ENCODE data around the gene HDAC4. TPM values are rescaled to one million over a fixed set of nuclear protein-coding genes. Genes with fewer than 3 reads are reported as not detected.

Gene HDAC4
- total RNA-seq, 1 experiment from 2014 or later = 32.0 TPM

DNA sequence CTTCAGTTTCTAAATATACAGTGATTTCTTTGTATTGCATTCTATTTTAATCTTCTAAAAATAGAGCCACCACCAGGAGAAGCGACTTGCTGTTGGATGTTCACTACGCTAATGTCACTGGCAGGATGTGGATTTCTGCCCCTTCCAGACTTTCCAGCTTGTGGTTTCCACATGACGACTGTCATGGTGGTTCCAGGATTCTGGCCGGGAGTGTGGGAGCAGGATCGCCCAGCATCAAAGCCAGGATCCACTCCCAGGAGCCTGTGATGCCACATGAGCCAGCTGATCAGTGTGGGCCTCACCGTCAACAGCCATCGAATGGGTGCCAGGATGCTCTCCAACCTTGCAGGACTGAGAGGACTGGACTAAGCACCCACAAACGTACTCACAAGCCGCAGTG is 148.8 kb downstream of the HDAC4 start:
- H3K56ac ChIP-seq (ENCODE audit: insufficient read length, low read depth, low read length) = no peak overlapping the region
- no peak overlapping the region for H2BK120ac ChIP-seq (ENCODE audit: low read depth, low read length, poor library complexity, severe bottlenecking)
- no peak overlapping the region for H2AK5ac ChIP-seq (ENCODE audit: insufficient read length, low read length)
- H3K4ac ChIP-seq (ENCODE audit: low read depth, low read length) = no peak overlapping the region
- Mint-ChIP-seq H3K27ac (no peak overlapping the region), H3K4me3 (no peak overlapping the region), H3K27me3 (ENCODE audit: low read depth) (no peaks in the 10 kb centered on the region), H3K36me3 (ENCODE audit: insufficient read depth in 1 of 3, low read depth in 3 of 3) (no peaks in the 10 kb centered on the region; a peak in 1 of 7 replicates), H3K4me1 (peaks cover 36 to 43% of the 10 kb centered on the region in 2 experiments), H3K9me3 (0 out of 5 replicates have a peak, but pooled peaks cover 0 to under 1% of the 10 kb centered on the region in 2 experiments)
- no peaks in the 10 kb centered on the region for H3K79me1 ChIP-seq (ENCODE audit: insufficient read depth, low read depth, low read length, poor library complexity, severe bottlenecking)
- no peak overlapping the region for H4K91ac ChIP-seq (ENCODE audit: insufficient read length, low read depth, low read length)
- H2AFZ ChIP-seq (ENCODE audit: low read length) = no peak overlapping the region
- no peak overlapping the region for H4K8ac ChIP-seq (replicated peaks; ENCODE audit: insufficient read length, low read depth, low read length)
- H3K18ac ChIP-seq (ENCODE audit: insufficient read length, low read depth, low read length) = peak overlapping the region; percentile 35
- no peaks in the 10 kb centered on the region; the same call in 1 of the 2 replicates for H3K4me1 ChIP-seq (ENCODE audit: insufficient read depth, low read length)
- H2BK12ac ChIP-seq (ENCODE audit: insufficient read length, low read depth, low read length) = no peak overlapping the region
- H3K23me2 ChIP-seq (ENCODE audit: insufficient read length, low read depth, low read length, poor library complexity, severe bottlenecking) = no peaks in the 10 kb centered on the region
- peak overlapping the region; percentile 65 for H4K5ac ChIP-seq (ENCODE audit: insufficient read length, low read depth, low read length)
- H3K4me2 ChIP-seq (ENCODE audit: insufficient read depth, insufficient read length, low read length) = no peak overlapping the region
- peaks cover 6% of the 10 kb centered on the region; the same call in 1 of the 2 replicates for H3K79me2 ChIP-seq (ENCODE audit: insufficient read depth, low read length)
- H3K9ac ChIP-seq (ENCODE audit: extremely low read depth, insufficient read length, low read length) = no peak overlapping the region
- no peak overlapping the region for H2BK20ac ChIP-seq (ENCODE audit: low read depth, low read length, poor library complexity, severe bottlenecking)
- H2BK5ac ChIP-seq (ENCODE audit: insufficient read length, low read length) = no peak overlapping the region
- H3K27me3 ChIP-seq (ENCODE audit: insufficient read depth, low read length) = no peaks in the 10 kb centered on the region
- no peak overlapping the region for H3K14ac ChIP-seq (ENCODE audit: insufficient read depth, low read length)
- no peak overlapping the region for H2BK15ac ChIP-seq (ENCODE audit: low read depth, low read length)
- H3T11ph ChIP-seq (ENCODE audit: low read length) = no peak overlapping the region
- DNase-seq = no peak
- H4K20me1 ChIP-seq (ENCODE audit: control insufficient read depth, insufficient read depth, insufficient read length) = peaks cover 2% of the 10 kb centered on the region
- H3K23ac ChIP-seq (ENCODE audit: insufficient read length, low read depth, low read length) = no peak overlapping the region
- TF ChIP-seq, protein P1, sequence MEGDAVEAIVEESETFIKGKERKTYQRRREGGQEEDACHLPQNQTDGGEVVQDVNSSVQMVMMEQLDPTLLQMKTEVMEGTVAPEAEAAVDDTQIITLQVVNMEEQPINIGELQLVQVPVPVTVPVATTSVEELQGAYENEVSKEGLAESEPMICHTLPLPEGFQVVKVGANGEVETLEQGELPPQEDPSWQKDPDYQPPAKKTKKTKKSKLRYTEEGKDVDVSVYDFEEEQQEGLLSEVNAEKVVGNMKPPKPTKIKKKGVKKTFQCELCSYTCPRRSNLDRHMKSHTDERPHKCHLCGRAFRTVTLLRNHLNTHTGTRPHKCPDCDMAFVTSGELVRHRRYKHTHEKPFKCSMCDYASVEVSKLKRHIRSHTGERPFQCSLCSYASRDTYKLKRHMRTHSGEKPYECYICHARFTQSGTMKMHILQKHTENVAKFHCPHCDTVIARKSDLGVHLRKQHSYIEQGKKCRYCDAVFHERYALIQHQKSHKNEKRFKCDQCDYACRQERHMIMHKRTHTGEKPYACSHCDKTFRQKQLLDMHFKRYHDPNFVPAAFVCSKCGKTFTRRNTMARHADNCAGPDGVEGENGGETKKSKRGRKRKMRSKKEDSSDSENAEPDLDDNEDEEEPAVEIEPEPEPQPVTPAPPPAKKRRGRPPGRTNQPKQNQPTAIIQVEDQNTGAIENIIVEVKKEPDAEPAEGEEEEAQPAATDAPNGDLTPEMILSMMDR (conservative IDR thresholded peaks at IDR 0.05) = no peak
- H3K27ac ChIP-seq (ENCODE audit: insufficient read length, low read depth, low read length) = no peak overlapping the region
- no peaks in the 10 kb centered on the region for H3K9me3 ChIP-seq (ENCODE audit: control insufficient read depth, low read depth, low read length)
- WGBS (ENCODE audit: extremely low coverage, insufficient read length, low lambda C conversion rate) = no CpG with 5 or more reads among the region's 9 CpGs
